NT2/D1 (cell line): ENCODE data around the gene ACAN.

Experiments
- DNase-seq: peaks from one replicate; pipeline ENCODE4 v3.0.0-alpha.2; 2011; ENCODE audit warnings: low read depth, low spot score
- H3K27me3 ChIP-seq: 2 replicates; pipeline ENCODE4 v1.6.0; 2011; ENCODE audit warnings: mild to moderate bottlenecking; ENCODE audit not compliant: insufficient read length, insufficient read depth
- H3K36me3 ChIP-seq: 2 replicates; pipeline ENCODE4 v1.6.1; 2011; ENCODE audit warnings: mild to moderate bottlenecking, low read length, mixed read lengths; ENCODE audit not compliant: insufficient read depth, insufficient read length
- H3K4me1 ChIP-seq: 2 replicates; pipeline ENCODE4 v1.5.1; 2011; ENCODE audit not compliant: insufficient read depth, insufficient read length
- H3K4me3 ChIP-seq: 2 replicates; pipeline ENCODE4 v1.5.1; 2011; ENCODE audit warnings: low read depth; ENCODE audit not compliant: insufficient read length
- H3K9ac ChIP-seq: 2 replicates; pipeline ENCODE4 v1.6.0; 2011; ENCODE audit warnings: low read depth; ENCODE audit not compliant: insufficient read length
- H3K9me3 ChIP-seq: 2 replicates; pipeline ENCODE4 v1.5.1; 2011; ENCODE audit warnings: mild to moderate bottlenecking, low read length; ENCODE audit not compliant: insufficient read depth
- SUZ12 ChIP-seq: IDR thresholded peaks from 2 replicates; pipeline ENCODE4 v1.6.1; 2011; ENCODE audit not compliant: insufficient read length, insufficient read depth; ENCODE audit errors: extremely low read depth
- YY1 ChIP-seq: IDR thresholded peaks from 2 replicates; pipeline ENCODE4 v1.6.1; 2011; ENCODE audit not compliant: insufficient read length, insufficient read depth
- ZNF274 ChIP-seq: IDR thresholded peaks from 2 replicates; pipeline ENCODE4 v1.6.1; 2011; ENCODE audit warnings: mild to moderate bottlenecking, low read depth, low read length

The ACAN gene

DNA sequence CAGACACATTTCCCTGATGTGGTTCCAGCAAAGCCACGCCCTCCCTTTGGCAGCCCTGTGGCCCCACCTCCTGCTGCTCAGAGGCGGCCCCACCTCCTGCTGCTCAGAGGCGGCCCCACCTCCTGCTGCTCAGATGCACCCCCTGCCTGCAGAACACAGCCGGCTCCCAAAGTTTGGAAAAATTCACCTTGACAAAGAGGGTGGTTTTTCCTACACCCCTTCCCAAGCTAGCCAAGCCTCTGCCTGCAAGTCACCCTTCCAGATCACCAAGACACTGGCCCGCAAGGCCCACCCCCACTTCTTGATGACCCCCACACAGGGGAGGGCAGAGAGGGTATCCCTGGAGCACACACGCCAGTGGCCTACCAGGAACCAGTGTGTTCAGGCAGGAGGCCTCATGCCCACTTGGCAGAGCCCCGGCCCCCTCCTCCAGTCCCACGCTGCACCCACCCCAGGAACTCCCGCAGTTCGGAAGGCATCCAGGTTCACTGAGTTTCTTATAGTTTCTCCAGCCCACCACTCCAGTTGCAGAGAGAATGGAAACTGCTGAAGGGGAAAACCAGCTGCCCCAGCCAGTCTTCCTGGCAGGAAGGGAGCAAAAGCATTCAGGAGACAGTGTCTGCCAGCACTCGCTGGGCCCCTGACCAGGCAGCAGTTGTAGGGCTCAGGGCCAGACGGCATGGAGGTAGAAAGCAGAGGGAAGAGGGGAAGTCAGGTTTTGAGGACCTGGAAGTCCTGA is 94.4 kb downstream of the ACAN start:
- peaks cover 34% of the 10 kb centered on the region for H3K36me3 ChIP-seq
- no peak overlapping the region for H3K4me3 ChIP-seq
- no peak for DNase-seq
- peaks cover 44% of the 10 kb centered on the region for H3K4me1 ChIP-seq
- H3K9ac ChIP-seq = peak overlapping the region; percentile 66
- H3K9me3 ChIP-seq = no peaks in the 10 kb centered on the region
- peaks cover 14% of the 10 kb centered on the region for H3K27me3 ChIP-seq
- TF ChIP-seq ZNF274 (no peak), YY1 (no peak), SUZ12 (no peak)

- no peak for DNase-seq
- Histone ChIP-seq H3K9ac (no peak overlapping the region), H3K27me3 (peaks cover 14% of the 10 kb centered on the region), H3K36me3 (peaks cover 42% of the 10 kb centered on the region), H3K4me1 (peaks cover 43% of the 10 kb centered on the region), H3K4me3 (no peak overlapping the region), H3K9me3 (no peaks in the 10 kb centered on the region)
- TF ChIP-seq YY1 (no peak), SUZ12 (no peak), ZNF274 (no peak)
Observed at GRCh38 chr15:88898736-88899135, 95.5 kb downstream of the ACAN start.

DNA sequence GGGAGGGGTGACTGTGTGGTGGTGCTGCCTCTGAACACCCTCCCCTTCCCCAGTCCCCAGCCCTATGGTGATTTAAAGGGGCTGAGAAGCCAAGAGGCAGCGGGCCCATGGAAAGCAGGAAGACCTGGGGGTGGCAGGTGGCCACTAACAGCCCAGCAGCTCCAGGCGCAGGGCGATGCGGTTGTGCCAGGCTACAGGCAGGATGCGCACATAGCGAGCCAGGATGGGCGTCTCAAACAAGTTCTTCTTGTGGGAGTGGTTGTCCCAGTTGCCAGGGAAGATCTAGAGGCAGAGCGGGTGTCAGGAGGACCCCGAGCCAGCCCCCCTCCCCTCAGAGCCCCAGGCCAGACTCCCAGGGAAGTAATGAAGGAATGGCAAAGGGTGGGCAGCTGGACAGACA is 96.0 kb downstream of the ACAN start:
- no peak for TF ChIP-seq YY1
- TF ChIP-seq SUZ12 = no peak
- no peak for TF ChIP-seq ZNF274
- no peak for DNase-seq
- Histone ChIP-seq H3K9ac (peak overlapping the region; percentile 32), H3K9me3 (no peaks in the 10 kb centered on the region), H3K4me1 (peaks cover 43% of the 10 kb centered on the region), H3K27me3 (peaks cover 14% of the 10 kb centered on the region), H3K36me3 (peaks cover 47% of the 10 kb centered on the region), H3K4me3 (no peak overlapping the region)

DNA sequence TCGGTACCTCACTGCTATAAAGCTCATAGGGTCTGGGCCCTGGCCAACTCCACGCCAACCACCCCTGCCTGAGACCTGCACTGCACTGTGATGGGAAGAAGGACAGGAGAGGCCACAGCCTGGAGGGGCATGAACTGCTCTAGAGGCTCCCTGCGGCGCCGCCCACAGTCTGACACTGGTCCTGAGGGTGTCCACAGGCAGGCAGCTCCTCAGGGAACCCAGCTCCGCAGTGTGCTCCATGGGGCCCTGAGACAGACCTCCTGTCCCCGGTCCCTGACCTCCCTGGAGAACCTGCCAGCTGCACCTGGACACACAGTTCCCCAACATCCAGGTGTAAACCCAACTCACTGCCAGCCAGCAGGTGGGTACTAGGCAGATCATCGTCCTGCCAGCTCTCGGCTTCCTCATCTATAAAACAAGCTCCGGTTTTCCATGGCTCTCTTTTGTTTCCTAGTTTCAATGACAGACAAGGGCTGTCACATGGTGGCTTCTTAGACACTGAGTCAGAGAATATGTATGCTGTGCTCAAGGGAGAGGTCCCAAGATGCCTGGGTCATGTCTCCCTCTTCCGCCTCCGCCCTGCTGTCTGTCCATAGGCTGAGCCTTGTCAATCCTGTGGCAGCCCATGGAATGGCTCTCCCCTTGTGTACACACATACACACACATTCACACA is 97.2 kb downstream of the ACAN start:
- no peak for DNase-seq
- peaks cover 3% of the 10 kb centered on the region for H3K27me3 ChIP-seq
- peaks cover 41% of the 10 kb centered on the region for H3K4me1 ChIP-seq
- TF ChIP-seq YY1 = no peak
- no peak for TF ChIP-seq SUZ12
- TF ChIP-seq ZNF274 = no peak
- peaks cover 55% of the 10 kb centered on the region for H3K36me3 ChIP-seq
- no peaks in the 10 kb centered on the region for H3K9me3 ChIP-seq
- H3K4me3 ChIP-seq = no peak overlapping the region
- no peak overlapping the region for H3K9ac ChIP-seq

GRCh38 chr15:88900982-88901418 is 97.8 kb downstream of the ACAN start:
- Histone ChIP-seq H3K9ac (no peak overlapping the region), H3K27me3 (no peaks in the 10 kb centered on the region), H3K36me3 (peaks cover 61% of the 10 kb centered on the region), H3K4me3 (no peak overlapping the region), H3K4me1 (peaks cover 40% of the 10 kb centered on the region), H3K9me3 (no peaks in the 10 kb centered on the region)
- TF ChIP-seq YY1 (no peak), SUZ12 (no peak), ZNF274 (no peak)
- DNase-seq = no peak

GRCh38 chr15:88901508-88902220 is 98.4 kb downstream of the ACAN start:
- no peaks in the 10 kb centered on the region for H3K27me3 ChIP-seq
- TF ChIP-seq YY1 (no peak), ZNF274 (no peak), SUZ12 (no peak)
- no peaks in the 10 kb centered on the region for H3K9me3 ChIP-seq
- no peak overlapping the region for H3K4me3 ChIP-seq
- peaks cover 67% of the 10 kb centered on the region for H3K36me3 ChIP-seq
- no peak for DNase-seq
- H3K4me1 ChIP-seq = peaks cover 34% of the 10 kb centered on the region
- no peak overlapping the region for H3K9ac ChIP-seq
